Ovary (tissue), 9 donors: ENCODE results near the gene C16orf90. TPM values are rescaled to one million over a fixed set of nuclear protein-coding genes. Genes with fewer than 3 reads are reported as not detected.

ENCODE experiments used
- DNase-seq, 5 donors: peaks; one replicate each; pipeline ENCODE4 v3.0.0-alpha.2; 2019 to 2020
- H3K27ac ChIP-seq, 2 donors: fragments of 200-600 bp; one replicate each; pipeline versions ENCODE4 v1.5.1 to v1.8.0; 2019 to 2022
- H3K27me3 ChIP-seq: fragments of 200-600 bp; one replicate; pipeline ENCODE4 v1.8.0; 2022
- H3K36me3 ChIP-seq: fragments of 200-600 bp; sonication (generic); one replicate; pipeline ENCODE4 v1.5.1; 2019
- H3K4me1 ChIP-seq: one replicate; pipeline ENCODE4 v1.8.1; 2013; ENCODE audit warnings: mild to moderate bottlenecking, moderate library complexity; ENCODE audit not compliant: insufficient read depth
- H3K4me3 ChIP-seq: fragments of 200-600 bp; sonication (generic); one replicate; pipeline ENCODE4 v1.5.1; 2017
- H3K9me3 ChIP-seq, 2 donors: fragments of 200-600 bp in 1 of 2; sonication (generic) in 1 of 2; one replicate each; pipeline versions ENCODE4 v1.5.1 to v1.8.1; 2013 to 2019; ENCODE audit warnings: mild to moderate bottlenecking in 1 of 2, moderate library complexity in 1 of 2
- EP300 ChIP-seq: sonication (generic); formaldehyde crosslinking; IDR thresholded peaks from one replicate; pipeline ENCODE4 v1.6.1; 2017; ENCODE audit warnings: antibody characterized with exemption
- POLR2A ChIP-seq: fragments of 450-650 bp; IDR thresholded peaks from one replicate; pipeline ENCODE4 v1.6.1; 2017; ENCODE audit warnings: antibody characterized with exemption, mild to moderate bottlenecking, moderate library complexity
- WGBS, 3 donors: extraction: QIAGEN DNeasy Blood & Tissue Kit in 1 of 3; methylation state at CpG; one replicate each; pipeline versions ENCODE4 v1.1.5 to v1.1.7; 2013 to 2017; 5-methylcytosine and 5-hydroxymethylcytosine counted together
- intact Hi-C, 4 donors: fragments of 100-400 bp; cut with DNase I; formaldehyde crosslinking; loops; one replicate each; pipeline versions ENCODE4 v1.11.0 to v1.15.1; 2022 to 2023
- polyA plus RNA-seq, 2 donors: library from polyadenylated mRNA; stranded (reverse); fragments of 200-250 nt in 1 of 2; fragments of 350-450 nt in 1 of 2; fragmentation: Illumina TruSeq in 1 of 2; extraction: RNeasy Lipid Tissue Mini Kit (QIAGEN cat#74804) in 1 of 2; gene quantifications; one replicate each; pipeline ENCODE4 v1.2.3, GENCODE V29; 2013 to 2014
- total RNA-seq, 7 donors: library from RNA; depleted of rRNA in 2 of 7; stranded (reverse); fragments of >200 nt in 2 of 7; fragmentation: NEBNext Ultra II Directional in 3 of 7; extraction: Animal tissue kit (Norgen Biotek cat#: 25700) in 3 of 7; gene quantifications; one replicate each; pipeline versions ENCODE4 v1.1.0 to v1.2.4, GENCODE V29; 2016 to 2023
- TF ChIP-seq, protein P1 (sequence below), 3 donors: fragments of 450-650 bp in 2 of 3; fragments of 200-600 bp in 1 of 3; IDR thresholded peaks; one replicate each; pipeline versions ENCODE4 v1.5.1 to v1.8.0; 2016 to 2022; ENCODE audit warnings: antibody characterized with exemption in 3 of 3, mild to moderate bottlenecking in 1 of 3
- donor health status: DM: no; HTN: no; CAD: no; lungs with moderate emphysema.
- donor health status: DM: no; HTN: no; CAD: no.
- donor health status: Bipolar disorder and iron deficiency.
- donor health status: DM: yes; HTN: yes; CAD: no.
- donor health status: DM: no; HTN: no; CAD: no.
- donor health status: DM: yes; HTN: yes; CAD: no.

Gene C16orf90
- total and polyA plus RNA-seq, 9 donors = not detected

DNA sequence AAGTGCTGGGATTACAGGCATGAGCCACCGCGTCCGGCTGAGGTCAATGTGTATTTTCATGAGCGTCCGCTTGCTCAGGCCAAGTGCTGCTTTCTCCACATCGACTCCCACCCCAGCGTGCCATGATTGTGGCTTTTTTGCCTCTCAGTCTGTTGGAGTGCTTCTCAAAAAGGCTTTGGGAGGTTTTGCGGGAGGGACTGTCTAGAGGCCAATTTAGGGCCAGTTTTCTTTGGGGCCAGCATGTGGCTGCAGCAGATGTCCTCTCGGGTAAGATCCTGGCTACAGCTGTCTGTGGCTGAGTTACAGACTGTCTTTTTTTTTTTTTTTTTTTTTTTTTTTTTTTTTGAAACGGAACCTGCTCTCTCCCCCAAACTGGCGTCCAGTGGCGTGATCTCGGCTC lies 6.5 kb downstream of the C16orf90 start:
- H3K4me1 ChIP-seq = no peaks in the 10 kb centered on the region
- H3K27ac ChIP-seq = no peak overlapping the region
- H3K36me3 ChIP-seq = no peaks in the 10 kb centered on the region
- 65 to 83% (median 68%) methylated on average over 9 to 12 of the region's 13 CpGs for WGBS, 3 donors
- intact Hi-C loops = no loop called here
- no peak overlapping the region for H3K4me3 ChIP-seq
- DNase-seq = no peak
- no peaks in the 10 kb centered on the region for H3K9me3 ChIP-seq
- TF ChIP-seq, protein P1, sequence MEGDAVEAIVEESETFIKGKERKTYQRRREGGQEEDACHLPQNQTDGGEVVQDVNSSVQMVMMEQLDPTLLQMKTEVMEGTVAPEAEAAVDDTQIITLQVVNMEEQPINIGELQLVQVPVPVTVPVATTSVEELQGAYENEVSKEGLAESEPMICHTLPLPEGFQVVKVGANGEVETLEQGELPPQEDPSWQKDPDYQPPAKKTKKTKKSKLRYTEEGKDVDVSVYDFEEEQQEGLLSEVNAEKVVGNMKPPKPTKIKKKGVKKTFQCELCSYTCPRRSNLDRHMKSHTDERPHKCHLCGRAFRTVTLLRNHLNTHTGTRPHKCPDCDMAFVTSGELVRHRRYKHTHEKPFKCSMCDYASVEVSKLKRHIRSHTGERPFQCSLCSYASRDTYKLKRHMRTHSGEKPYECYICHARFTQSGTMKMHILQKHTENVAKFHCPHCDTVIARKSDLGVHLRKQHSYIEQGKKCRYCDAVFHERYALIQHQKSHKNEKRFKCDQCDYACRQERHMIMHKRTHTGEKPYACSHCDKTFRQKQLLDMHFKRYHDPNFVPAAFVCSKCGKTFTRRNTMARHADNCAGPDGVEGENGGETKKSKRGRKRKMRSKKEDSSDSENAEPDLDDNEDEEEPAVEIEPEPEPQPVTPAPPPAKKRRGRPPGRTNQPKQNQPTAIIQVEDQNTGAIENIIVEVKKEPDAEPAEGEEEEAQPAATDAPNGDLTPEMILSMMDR (IDR thresholded peaks at IDR 0.05) = no peak
- TF ChIP-seq POLR2A = no peak
- TF ChIP-seq EP300 = no peak
- no peaks in the 10 kb centered on the region for H3K27me3 ChIP-seq

DNA sequence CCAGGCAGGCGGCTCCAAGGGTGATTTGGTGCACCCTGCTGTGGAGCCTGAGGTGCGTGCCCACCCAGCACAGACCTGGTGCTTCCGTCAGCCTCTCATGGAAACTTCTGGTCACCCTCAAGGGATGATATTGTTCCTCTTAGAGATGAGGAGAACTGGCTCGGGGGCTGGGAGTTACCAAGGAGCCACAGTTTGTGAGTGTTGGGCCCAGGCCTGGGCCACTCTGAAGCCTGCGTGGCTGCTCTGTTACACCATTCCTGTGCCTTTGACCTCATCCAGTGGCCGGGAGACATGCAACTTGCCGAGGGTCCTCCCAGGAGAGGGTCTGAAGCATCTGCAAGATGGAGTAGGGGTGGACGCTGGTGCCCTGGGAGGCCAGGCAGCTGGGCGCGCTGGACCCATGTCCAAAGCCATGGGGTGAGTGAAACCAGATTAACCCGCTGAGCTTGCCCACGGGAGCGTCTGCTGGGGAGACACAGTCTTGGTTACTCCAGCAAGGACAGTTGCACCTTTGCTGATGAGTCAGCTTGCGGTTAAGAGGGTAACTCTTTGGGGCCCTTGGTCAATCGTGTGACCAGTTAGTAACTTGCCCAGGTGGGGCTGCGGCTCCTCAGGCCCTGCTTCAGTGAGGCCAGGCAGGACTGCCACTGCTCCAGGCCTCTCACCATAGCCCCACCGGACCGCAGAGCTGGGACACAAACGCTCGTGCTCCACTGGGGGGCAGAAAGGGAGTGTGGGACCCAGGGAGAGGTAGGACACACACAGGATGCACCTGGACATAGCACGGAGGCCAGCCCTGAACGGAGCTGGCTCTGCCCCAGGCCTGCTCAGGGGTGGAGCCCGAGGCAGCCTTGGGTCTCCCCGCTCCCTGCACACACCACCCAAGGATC lies 7.5 kb downstream of the C16orf90 start:
- H3K27me3 ChIP-seq = no peaks in the 10 kb centered on the region
- no peak for DNase-seq
- H3K4me3 ChIP-seq = no peak overlapping the region
- intact Hi-C loops = no loop called here
- H3K9me3 ChIP-seq = no peaks in the 10 kb centered on the region
- TF ChIP-seq, protein P1 (IDR thresholded peaks at IDR 0.05) = no peak
- TF ChIP-seq POLR2A (no peak), EP300 (no peak)
- WGBS, 3 donors = 84 to 89% (median 85%) methylated on average over 20 to 24 of the region's 24 CpGs
- no peaks in the 10 kb centered on the region for H3K36me3 ChIP-seq
- no peak overlapping the region for H3K27ac ChIP-seq
- H3K4me1 ChIP-seq = no peaks in the 10 kb centered on the region

DNA sequence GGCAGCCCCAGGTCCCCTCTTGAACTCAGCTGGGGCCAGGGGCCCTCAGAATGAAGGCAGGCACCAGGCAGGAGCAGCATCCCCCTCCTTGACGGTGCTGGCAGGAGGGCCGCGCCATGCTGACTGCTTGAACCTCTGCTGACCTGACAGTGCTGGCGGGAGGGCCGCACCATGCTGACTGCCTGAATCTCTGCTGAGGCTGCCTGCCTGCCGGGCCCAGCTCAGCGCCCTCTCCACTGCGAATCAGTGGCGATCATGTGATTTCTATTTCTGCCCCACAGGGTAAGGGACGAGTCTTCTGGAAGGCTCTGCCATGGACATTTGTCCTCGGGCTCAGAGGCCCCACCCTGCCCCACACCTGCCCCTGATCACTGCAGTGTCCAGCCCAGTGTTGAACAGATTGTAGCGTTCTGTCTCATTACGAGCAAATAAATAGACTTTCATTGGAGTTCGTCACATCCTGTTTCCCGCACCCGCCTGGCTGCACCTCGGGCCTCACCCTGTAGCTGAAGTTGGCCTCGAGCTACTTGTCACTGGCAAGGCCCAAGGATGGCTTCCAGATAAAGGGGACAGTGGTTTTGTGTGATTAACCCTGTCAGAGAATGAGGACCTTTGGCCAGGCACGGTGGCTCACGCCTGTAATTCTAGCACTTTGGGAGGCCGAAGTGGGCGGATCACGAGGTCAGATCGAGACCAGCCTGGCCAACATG lies 8.6 kb downstream of the C16orf90 start:
- Histone ChIP-seq H3K9me3 (no peaks in the 10 kb centered on the region), H3K36me3 (no peaks in the 10 kb centered on the region), H3K27me3 (no peaks in the 10 kb centered on the region), H3K27ac (no peak overlapping the region), H3K4me3 (no peak overlapping the region), H3K4me1 (peaks cover under 1% of the 10 kb centered on the region)
- 87 to 94% (median 91%) methylated on average over 24 of the region's 24 CpGs for WGBS, 3 donors
- intact Hi-C loops = no loop called here
- no peak for DNase-seq
- TF ChIP-seq POLR2A = no peak
- TF ChIP-seq, protein P1 (IDR thresholded peaks at IDR 0.05) = no peak
- TF ChIP-seq EP300 = no peak

DNA sequence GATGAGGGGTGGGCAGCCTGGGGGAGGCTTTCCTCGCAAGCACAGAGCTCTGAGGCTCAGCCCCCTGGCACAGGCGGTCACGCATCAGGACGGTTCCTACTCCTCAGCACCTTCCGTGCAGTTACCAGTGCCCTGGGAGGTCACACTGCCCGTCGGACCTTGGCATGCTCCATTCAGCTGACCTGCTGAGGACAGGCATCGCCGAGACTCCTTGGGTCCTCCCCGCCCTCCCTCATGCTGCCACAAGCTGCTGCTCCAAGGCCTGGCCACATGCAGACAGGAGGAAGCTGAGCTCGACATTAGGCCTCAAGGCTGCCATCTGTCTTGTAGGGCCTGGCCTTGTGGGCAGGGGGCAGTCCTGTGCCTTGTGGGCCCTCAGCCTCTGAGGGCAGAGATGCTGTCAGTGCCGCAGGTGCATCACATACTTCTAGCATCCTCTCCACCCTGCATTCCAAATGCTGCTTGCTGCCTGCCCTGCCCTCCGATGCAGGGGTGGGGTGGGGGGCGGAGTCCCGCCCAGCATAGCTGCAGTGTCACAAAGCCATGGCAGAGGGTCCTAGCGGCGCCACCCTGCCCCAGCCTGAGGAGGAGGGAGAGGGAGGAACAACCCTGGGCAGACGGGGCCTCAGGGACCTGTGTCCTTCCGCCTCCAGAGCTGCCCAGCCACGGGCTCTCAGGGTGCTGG lies 9.3 kb downstream of the C16orf90 start:
- peaks cover 4% of the 10 kb centered on the region for H3K4me1 ChIP-seq
- TF ChIP-seq POLR2A = no peak
- TF ChIP-seq, protein P1 (IDR thresholded peaks at IDR 0.05) = no peak
- no peak for TF ChIP-seq EP300
- DNase-seq = no peak
- H3K36me3 ChIP-seq = no peaks in the 10 kb centered on the region
- H3K27ac ChIP-seq = no peak overlapping the region
- H3K27me3 ChIP-seq = no peaks in the 10 kb centered on the region
- H3K9me3 ChIP-seq = no peaks in the 10 kb centered on the region
- no peak overlapping the region for H3K4me3 ChIP-seq
- intact Hi-C loops = no loop called here
- WGBS, 3 donors = 83 to 88% (median 87%) methylated on average over 14 to 20 of the region's 20 CpGs
